GM12891 (cell line): ENCODE measurements around the gene ARTN.

Experiments used
- DNase-seq: peaks from one replicate; pipeline ENCODE4 v3.0.0; 2011; ENCODE audit warnings: low spot score; ENCODE audit not compliant: insufficient read length
- FAIRE-seq: peaks from 2 replicates; lab custom pipeline; 2011; peaks lifted over from hg19 to GRCh38; lab: Jason Lieb, UNC
- PAX5 ChIP-seq: IDR thresholded peaks from 2 replicates; pipeline ENCODE4 v1.6.1; 2011; ENCODE audit warnings: low read length, moderate library complexity, mild to moderate bottlenecking; ENCODE audit not compliant: insufficient read depth, severe bottlenecking
- POLR2A ChIP-seq: IDR thresholded peaks from 2 replicates; pipeline ENCODE4 v1.6.1; 2011; ENCODE audit warnings: low read depth, low read length, control low read depth
- POLR2AphosphoS5 ChIP-seq: IDR thresholded peaks from 2 replicates; pipeline ENCODE4 v1.6.1; 2011; ENCODE audit warnings: low read depth, low read length, control low read depth
- POU2F2 ChIP-seq: IDR thresholded peaks from 2 replicates; pipeline ENCODE4 v1.6.1; 2011; ENCODE audit warnings: low read depth, mild to moderate bottlenecking, control low read depth, low read length, moderate library complexity
- SPI1 ChIP-seq: IDR thresholded peaks from 2 replicates; pipeline ENCODE4 v1.6.1; 2011; ENCODE audit warnings: low read depth, low read length, control low read depth
- TAF1 ChIP-seq: IDR thresholded peaks from 2 replicates; pipeline ENCODE4 v1.6.1; 2011; ENCODE audit warnings: low read depth, low read length, control low read depth

Gene ARTN

DNA sequence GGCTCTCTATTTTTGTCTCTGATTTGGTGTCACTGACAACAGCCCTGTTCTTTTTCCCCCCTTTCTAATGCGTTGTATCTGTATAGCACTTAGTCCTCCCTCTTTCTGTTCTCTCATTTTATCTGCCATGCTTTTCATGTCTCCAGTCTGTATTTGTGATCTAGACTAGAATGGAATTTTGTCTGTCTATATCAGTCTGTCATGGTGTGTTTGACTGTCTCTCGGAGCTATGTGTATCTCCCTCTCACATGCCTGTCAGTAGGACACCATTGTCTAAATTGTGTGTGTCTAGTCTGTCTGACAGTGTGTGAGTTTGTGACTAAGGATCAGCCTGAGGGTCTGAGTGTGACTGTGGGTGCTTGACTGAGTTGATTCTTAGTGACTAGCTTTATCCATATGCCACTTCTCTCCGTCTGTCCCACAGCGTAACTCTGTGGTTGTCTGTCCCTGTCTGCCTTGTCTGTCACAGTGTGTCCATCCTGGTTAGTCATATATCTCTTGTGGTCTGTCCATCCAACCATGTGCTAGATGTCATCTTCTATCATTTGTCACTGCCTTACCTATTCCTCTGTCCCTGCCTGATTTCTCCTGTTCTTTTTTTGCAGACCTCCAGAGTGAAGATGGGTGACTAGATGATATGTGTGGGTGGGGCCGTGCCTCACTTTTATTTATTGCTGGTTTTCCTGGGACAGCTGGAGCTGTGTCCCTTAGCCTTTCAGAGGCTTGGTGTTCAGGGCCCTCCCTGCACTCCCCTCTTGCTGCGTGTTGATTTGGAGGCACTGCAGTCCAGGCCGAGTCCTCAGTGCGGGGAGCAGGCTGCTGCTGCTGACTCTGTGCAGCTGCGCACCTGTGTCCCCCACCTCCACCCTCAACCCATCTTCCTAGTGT, 44.0 kb downstream of the ARTN start:
- TF ChIP-seq TAF1 (no peak), POLR2AphosphoS5 (no peak; the same call in 1 of the 2 replicates), POU2F2 (no peak), PAX5 (no peak), POLR2A (no peak)
- DNase-seq (no peak), FAIRE-seq (peak; percentile 80)

DNA sequence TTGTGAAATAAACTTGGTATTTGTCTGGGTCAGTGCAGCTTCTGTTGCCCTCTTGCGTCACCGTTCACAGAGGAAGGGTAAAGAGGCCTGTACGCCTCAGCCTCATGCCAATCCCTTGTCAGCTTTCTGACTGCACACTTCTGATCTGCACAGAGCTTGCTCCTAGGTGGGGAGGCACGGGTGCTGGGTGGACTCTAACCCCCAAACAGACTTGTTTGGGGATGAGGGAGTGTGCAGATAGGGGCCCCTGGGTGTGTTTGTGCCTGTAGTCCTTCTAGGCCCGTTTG, 44.6 kb downstream of the ARTN start:
- DNase-seq (no peak), FAIRE-seq (no peak)
- TF ChIP-seq POU2F2 (no peak), PAX5 (no peak), POLR2AphosphoS5 (no peak), TAF1 (no peak), POLR2A (no peak), SPI1 (no peak)

DNA sequence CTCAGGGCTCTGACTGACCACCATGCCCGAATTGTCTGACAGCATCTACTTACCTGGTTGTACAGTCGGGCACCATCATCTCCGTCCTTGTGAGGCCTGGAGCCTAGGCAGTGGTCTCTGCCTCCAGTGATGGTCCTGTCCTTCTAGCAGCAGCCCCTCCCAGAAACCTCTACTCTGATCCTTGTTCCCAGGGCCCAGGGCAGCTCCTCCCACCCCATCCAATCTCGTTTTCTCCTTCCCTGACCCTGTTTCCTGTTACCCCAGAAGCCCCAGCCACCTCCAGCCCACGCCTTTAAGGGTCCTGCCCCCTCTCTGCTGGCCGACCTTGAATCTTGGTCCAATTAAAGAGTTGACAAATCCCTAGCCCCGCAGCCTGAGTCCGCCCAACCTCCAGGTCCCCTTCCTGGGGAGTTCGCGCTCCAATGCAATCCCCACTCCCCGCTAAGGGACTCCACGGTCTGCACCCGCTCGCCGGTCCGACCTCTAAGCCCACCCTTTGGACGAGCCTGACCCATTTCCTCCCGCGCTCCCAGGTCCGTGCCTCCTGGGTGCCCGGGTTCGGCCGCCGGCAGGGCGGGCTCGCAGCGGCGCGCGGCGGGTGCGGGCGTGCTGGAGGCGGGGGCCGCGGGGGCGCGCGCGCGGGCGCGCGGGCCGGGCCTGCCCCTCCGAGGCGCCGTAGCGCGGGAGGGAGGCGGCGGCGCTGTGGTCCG, 45.1 kb downstream of the ARTN start, which contains the start of gene B4GALT2:
Gene B4GALT2, plus strand, starts transcription at position 660 of the 710 bp plus-strand sequence. CDS start 1,951 bp downstream, outside the sequence.
- peak; percentile 74 for FAIRE-seq
- TF ChIP-seq POLR2AphosphoS5 (no peak), TAF1 (no peak), POU2F2 (no peak)
- peak; percentile 83 for DNase-seq

DNA sequence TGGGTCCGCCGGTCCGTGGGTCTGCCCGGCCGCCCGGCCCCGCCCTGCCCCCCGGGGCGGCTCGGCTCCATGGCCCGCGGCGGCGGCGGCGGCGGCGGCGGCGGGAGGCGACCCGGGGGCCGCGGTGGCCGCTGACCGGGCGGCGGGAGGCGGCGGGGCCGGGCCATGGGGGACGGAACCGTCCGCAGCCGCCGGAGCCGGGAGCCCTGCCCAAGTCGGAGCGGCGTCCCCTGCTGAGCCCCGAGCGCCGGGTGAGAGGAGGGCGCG, 45.6 kb downstream of the ARTN start:
- TF ChIP-seq SPI1 (no peak), TAF1 (no peak), POLR2AphosphoS5 (no peak), POU2F2 (no peak), PAX5 (no peak), POLR2A (no peak)
- DNase-seq (no peak), FAIRE-seq (no peak)

DNA sequence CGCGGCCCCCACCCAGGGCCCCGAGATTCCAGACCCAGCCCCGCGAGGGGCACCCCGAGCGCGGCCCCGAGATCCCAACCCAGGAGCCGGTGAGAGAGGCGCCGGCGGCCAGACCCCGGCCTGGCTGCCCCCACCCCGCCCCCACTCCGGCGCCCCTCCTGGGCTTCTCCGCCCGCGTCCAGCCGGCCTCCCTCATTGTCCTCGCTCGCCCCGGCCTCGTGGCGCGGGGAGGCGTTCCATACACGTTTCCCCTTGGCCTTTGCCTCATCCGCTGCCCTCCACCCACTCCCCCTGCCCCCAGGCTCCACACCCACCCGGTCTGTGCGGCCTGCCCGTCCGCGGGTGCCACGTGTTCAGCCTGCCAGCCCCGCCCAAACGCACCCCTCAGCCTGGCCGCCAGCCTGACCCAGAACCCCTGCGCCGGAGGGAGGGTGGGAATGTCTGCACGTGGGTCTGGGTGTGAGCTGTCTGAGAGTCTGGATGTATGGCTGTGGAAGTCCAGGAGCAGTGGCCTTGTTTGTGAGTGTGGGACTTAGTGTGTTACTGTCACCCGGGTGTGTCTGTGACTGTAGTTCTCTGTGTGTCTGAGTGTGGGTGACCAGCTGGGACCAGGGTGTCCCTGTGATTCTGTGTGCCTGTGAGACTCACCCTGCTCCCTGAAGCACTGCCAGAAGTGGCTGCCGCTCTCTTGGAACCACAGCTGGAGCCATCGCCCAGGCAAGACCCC, 46.1 kb downstream of the ARTN start:
- no peak for DNase-seq
- peak; percentile 73 for FAIRE-seq
- TF ChIP-seq POU2F2 (no peak), POLR2A (no peak), POLR2AphosphoS5 (no peak), PAX5 (no peak), SPI1 (no peak)

DNA sequence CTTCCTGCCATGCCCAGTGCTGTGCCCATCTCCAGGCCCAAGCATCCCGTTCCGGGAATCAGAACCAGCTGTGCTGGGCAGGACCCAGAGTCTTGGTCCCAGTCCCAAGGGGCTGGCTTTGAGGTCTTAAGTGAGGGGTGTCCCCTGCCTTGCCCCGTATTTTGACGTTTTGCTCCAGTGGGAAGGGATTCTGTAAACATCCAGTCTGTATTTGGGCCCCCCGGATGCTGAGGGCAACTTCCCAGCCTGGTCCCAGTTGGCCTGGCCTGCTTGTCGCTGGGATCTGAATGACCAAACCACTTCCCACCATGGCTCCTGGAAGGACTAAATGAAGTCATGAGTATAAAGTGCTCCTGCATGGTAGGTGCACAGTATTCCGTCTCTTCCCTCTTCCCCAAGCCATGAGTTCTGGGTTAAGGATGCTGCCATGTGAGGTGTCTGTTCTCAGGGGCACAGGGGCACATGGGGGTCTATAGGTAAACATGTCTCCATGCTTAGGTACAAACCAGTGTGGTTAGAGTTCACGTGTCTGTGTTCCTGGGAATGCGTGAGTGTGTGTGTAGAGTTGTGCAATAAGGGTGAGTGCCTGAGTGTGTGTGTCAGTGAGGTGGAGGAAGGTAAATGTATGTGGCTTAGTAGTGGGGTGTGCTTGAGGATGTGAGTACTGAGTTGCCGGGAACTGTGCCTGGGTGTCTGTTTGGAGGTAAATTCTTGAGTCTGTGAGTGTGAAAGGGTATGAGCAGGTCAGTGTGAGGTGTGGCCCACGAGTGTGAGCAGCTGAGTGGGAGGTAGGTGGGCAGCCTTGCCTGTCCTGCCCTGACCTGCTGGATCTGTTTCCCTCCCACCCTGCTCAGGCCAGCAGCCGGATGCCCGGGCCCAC, 46.9 kb downstream of the ARTN start:
- TF ChIP-seq POU2F2, result no peak
- no peak for TF ChIP-seq POLR2A
- no peak for TF ChIP-seq SPI1
- TF ChIP-seq PAX5, result no peak
- peak; percentile 81 for FAIRE-seq
- DNase-seq, result no peak

DNA sequence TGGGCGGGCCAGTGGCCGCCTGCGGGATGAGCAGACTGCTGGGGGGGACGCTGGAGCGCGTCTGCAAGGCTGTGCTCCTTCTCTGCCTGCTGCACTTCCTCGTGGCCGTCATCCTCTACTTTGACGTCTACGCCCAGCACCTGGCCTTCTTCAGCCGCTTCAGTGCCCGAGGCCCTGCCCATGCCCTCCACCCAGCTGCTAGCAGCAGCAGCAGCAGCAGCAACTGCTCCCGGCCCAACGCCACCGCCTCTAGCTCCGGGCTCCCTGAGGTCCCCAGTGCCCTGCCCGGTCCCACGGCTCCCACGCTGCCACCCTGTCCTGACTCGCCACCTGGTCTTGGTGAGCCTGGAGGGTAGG, 47.5 kb downstream of the ARTN start:
- FAIRE-seq (no peak), DNase-seq (no peak)
- TF ChIP-seq POLR2AphosphoS5 (no peak), PAX5 (no peak), POU2F2 (no peak), SPI1 (no peak), POLR2A (no peak), TAF1 (no peak)

DNA sequence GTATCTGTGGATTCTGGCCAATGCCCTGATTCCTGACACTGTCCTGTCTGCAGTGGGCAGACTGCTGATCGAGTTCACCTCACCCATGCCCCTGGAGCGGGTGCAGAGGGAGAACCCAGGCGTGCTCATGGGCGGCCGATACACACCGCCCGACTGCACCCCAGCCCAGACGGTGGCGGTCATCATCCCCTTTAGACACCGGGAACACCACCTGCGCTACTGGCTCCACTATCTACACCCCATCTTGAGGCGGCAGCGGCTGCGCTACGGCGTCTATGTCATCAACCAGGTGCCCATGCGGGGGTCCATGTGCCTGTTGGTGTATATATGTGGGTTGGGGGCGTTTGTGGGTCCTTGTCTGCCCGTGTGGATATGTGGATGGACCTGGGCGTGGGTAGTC, 48.0 kb downstream of the ARTN start:
- FAIRE-seq (no peak), DNase-seq (no peak)
- TF ChIP-seq POLR2AphosphoS5 (no peak), POU2F2 (no peak), POLR2A (no peak), PAX5 (no peak), SPI1 (no peak), TAF1 (no peak)
